HG02798 (cell line): ENCODE data around the gene HS3ST5.
"Not testable (repeated sequence)": the region's sequence is repeated elsewhere in the genome, so short reads cannot be mapped to it uniquely, and the experiment has no call there.

ENCODE experiments used
- ATAC-seq: cut with Tn5 transposase; IDR thresholded peaks from one replicate; pipeline ENCODE4 v1.9.1; 2021; ENCODE audit warnings: mild to moderate bottlenecking; ENCODE audit not compliant: unreplicated experiment, poor library complexity

Gene HS3ST5

GRCh38 chr6:114342086-114342825 lies 567 bp downstream of the HS3ST5 start:
- no peak for ATAC-seq

DNA sequence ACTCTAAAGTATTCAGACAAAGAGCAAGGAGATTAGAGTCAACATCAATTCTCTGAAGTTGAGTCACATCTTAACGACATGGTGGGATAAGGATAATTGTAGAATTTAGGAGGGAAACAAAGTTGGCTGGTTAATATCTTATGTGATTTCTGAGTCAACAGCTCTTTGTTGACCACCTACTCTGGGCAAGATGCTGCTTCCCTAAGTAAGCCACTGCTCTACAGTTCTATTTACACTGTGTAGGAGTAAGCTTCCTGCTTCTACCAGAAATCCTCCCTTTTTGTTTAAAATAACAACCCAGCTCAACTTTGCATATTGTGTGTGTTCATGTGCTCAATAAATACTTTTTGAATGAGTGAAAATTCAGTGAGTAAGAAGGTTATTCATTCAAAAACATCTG lies 3.1 kb downstream of the HS3ST5 start:
- ATAC-seq = no peak

GRCh38 chr6:114334237-114334636 lies 8.6 kb downstream of the HS3ST5 start:
- ATAC-seq = peak; percentile 59

DNA sequence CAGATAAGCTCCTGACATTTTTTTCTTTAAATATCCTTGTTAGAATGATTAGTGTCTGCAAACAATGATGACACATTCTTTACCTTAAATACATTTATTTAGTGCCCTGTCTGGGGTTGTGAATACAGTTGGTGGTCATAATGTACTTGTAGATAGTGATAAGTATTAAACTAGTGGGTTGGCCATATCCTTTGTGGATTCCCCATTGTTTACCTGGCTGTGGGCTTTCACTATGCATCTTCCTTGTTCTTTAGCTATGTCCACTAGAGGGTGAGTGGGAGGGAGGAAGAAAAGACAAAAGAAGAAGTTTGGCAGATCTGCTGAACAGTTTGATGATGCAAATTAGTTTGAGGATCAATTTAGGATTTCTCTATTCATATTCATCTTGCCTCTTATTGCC lies 15.7 kb downstream of the HS3ST5 start:
- ATAC-seq = no peak

GRCh38 chr6:114323784-114324183 lies 19.0 kb downstream of the HS3ST5 start:
- ATAC-seq = no peak

GRCh38 chr6:114319749-114320148 lies 23.1 kb downstream of the HS3ST5 start:
- ATAC-seq = no peak

GRCh38 chr6:114315831-114316595 lies 26.8 kb downstream of the HS3ST5 start:
- ATAC-seq = no peak

DNA sequence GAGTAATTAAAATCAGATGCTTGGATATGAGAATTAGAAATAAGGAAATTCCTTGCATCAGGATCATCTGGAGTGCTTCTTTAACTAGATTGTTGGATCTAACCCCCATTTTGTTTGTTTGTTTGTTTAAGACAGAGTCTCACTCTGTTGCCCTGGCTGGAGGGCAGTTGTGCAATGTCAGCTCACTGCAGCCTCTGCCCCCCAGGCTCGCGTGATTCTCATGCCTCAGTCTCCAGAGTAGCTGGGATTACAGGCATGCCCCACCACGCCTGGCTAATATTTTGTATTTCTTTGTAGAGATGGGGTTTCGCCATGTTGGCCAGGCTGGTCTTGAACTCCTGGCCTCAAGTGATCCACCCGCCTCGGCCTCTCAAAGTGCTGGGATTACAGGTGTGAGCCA lies 29.0 kb downstream of the HS3ST5 start:
- ATAC-seq = not testable (repeated sequence)

DNA sequence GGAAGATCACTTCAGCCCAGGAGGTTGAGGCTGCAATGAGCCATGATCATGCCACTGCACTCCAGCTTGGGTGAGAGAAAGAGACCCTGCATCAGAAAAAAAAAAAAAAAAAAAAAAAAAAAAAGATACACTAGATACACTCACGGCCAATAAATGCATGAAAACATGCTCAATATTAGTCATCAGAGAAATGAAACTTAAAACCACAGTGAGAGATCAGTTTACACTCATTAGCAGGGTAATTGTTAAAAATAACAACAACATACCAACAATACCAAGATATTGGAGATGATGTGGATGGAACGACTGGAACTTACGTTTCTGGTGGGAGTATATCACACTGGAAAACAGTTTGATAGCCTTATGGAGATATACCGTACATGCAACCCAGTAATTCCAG lies 29.9 kb downstream of the HS3ST5 start:
- no peak for ATAC-seq

DNA sequence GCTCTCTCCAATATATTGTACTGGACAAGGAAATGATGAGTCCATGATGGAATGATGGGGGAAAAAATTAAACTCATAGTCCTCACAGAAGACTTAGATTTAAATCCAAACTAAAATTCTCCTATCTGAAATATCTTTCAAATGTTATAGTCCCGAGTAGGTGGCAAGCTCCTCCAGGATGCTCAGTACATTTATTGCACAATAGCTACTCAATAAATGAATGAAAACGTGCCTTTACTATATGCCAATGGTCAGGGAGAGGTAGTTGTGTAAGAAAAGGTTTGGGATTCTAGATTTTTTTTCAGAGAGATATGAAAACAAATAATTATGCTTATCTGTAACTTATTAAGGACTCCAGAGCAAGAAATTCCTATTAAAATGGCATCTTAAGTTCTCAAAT lies 32.8 kb downstream of the HS3ST5 start:
- no peak for ATAC-seq

GRCh38 chr6:114304304-114304887 lies 38.4 kb downstream of the HS3ST5 start:
- no peak for ATAC-seq

DNA sequence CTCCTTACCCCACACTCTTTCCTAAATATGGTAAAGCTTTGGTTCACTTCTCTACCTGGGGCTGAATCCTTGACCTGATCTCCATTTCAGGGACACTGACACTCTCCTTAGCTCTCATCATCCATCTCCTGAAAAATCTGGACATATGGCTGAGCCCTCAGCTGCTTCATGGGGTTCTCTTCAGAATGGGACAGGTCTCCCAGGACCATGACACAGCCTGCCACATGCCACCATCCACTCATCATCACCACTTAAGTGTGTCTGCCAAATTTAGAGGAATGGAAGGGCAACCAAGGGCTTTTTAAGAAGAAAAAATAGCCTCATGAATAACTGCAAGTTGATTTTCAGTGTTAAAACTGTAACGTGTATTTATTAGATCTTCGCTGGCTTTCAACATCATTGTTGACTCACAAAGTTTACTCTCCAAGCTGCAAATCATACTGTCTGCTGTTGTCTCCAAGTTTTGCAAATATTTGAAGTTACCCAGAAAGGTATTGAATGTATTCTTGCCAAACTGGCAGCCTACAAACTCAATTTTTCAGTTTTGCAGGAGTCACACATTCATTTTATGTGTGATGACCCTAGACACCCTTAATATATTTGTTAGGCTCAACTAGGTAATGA lies 41.1 kb downstream of the HS3ST5 start:
- no peak for ATAC-seq

DNA sequence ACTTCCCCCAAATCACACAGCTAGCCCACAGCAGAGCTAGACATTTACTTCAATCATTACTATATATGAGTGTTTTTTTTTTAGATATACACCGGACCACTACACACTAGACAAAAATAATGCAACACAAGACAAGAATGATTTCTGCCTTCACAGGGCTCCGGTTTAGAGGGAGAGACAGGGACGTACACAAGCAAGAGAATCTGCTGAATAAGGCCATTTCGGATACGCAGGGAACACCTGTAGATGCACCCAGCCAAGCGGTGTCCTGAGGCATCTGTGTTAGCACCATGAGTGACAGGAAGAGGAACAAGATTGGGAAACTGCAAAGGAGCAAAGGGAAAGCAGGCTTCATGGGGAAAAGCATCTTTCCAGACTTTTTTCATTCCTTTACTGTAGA lies 45.7 kb downstream of the HS3ST5 start:
- no peak for ATAC-seq

DNA sequence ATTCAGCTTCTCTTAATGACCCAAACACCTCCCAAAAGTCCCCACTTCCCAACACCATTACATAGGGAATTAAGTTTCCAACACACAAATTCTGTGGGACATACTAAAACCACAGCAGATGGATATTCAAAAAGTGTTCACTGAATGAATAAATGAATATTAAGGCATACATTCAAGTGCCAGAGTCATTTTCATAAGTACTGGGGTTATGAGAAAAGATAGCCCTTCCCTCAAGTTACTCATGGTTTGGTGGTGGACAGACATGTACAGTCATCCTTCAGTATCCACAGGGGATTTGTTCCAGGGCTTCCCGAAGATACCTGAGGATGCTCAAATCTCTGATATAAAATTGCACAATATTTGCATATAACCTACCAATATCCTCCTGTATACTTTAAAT lies 50.4 kb downstream of the HS3ST5 start:
- ATAC-seq = no peak

DNA sequence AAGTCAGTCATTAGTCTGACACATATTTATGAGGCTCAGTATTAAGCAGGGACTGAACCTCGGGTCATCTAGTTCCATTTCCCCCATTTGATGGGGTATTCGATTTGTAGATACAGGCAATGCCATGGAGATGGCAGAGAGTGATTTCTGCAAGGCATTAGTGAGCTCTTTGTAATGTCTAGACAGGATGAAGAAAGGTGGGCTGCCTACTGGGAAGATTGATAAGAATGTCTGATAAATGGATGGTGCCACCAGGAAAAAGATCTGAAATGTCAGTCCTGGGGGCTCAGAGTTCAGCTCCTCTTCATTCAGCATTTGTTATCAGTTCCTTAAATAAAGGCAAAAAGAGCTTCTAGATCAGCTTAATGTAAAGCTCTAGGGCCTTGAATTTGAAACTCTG lies 51.4 kb downstream of the HS3ST5 start:
- ATAC-seq = no peak

DNA sequence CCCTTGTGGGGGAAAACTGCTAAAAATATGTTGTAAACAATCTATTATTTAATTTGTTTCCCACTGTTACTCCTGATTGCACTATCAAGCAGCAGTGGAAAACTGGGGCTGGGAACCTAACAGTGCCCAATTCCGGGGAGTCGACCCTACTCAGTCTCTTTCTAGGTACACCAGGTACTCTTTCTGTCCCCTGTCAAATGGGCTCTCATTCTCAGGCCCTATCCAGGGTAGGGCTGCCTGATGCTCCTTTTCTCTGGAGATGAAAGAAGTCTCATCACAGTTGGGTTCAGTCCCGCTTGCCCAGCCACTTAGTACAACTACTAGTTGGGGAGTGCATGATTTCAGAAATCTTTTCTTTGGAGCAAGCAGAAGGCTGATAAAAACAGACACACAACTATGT lies 52.0 kb downstream of the HS3ST5 start:
- no peak for ATAC-seq

- ATAC-seq = no peak
These were observed 53.9 kb downstream of the HS3ST5 start for GRCh38 chr6:114288701-114289495.

DNA sequence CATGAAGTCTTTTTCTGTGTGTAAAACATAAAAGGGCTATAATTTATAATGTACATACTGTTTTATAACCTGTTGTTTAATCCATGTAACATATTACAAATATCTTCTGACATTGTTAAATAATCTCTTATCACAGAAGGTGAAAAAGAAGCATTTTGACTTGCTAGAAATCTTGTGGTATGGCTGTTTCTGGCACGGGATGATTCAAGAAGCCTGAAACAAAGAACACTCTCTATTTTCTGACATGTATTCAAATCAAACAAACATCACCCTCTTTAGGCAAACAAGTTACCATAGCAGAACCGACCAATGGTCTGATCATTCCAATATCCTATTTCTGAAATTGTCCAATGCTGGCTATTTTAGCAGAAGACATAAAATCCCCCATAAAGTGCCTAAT lies 55.4 kb downstream of the HS3ST5 start:
- ATAC-seq = no peak

- no peak for ATAC-seq
These were observed 56.6 kb downstream of the HS3ST5 start for GRCh38 chr6:114286211-114286610.

DNA sequence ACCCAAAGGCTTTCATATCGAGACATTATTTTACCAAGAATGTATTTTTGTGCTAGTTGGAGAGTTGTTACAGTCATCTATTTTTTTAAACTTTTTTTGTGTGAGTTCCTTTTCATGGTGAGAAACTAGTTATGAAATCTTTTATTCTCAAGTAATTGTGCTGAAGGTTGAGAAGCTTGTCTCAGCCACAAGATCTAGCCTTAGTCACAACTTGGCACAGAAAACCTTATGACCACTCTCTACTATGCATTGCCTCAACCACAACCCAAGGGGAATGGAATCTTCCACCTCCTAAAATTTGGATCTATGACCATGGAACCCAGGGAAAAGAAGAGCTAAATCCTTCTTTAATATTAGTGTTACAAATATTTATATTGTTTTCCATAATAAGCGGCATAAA lies 58.5 kb downstream of the HS3ST5 start:
- no peak for ATAC-seq
